GM23338 (cell line): ENCODE measurements around the gene ZNF292.

ENCODE experiments used
- EZH2phosphoT487 ChIP-seq: fragments of 200-600 bp; sonication (generic); IDR thresholded peaks from one replicate; pipeline ENCODE4 v1.8.1; 2018; ENCODE audit warnings: antibody characterized with exemption; ENCODE audit not compliant: unreplicated experiment
- TF ChIP-seq, protein P1 (sequence below): IDR thresholded peaks from one replicate; pipeline ENCODE4 v1.6.1; 2018; ENCODE audit warnings: antibody characterized with exemption; ENCODE audit not compliant: unreplicated experiment

DNA sequence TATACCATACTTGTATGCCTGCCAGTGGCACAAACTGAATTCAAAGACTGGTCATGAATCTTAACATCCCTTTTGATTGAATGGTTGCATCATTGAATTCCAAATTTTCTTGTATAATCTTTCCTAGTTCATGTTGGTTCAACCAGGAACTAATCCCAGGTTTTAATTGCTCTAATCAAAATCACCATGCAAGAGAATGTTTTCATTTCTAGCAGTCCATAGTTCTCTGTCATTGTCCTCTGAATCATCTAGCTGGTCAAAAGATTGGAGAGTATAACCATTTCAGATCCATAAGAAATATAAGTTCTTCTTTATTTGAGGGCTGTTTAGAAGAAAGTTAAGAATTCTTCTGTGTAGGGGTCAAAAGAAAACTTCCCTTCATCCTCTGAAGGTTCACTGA lies 57.2 kb downstream of the ZNF292 start:
- TF ChIP-seq, protein P1, sequence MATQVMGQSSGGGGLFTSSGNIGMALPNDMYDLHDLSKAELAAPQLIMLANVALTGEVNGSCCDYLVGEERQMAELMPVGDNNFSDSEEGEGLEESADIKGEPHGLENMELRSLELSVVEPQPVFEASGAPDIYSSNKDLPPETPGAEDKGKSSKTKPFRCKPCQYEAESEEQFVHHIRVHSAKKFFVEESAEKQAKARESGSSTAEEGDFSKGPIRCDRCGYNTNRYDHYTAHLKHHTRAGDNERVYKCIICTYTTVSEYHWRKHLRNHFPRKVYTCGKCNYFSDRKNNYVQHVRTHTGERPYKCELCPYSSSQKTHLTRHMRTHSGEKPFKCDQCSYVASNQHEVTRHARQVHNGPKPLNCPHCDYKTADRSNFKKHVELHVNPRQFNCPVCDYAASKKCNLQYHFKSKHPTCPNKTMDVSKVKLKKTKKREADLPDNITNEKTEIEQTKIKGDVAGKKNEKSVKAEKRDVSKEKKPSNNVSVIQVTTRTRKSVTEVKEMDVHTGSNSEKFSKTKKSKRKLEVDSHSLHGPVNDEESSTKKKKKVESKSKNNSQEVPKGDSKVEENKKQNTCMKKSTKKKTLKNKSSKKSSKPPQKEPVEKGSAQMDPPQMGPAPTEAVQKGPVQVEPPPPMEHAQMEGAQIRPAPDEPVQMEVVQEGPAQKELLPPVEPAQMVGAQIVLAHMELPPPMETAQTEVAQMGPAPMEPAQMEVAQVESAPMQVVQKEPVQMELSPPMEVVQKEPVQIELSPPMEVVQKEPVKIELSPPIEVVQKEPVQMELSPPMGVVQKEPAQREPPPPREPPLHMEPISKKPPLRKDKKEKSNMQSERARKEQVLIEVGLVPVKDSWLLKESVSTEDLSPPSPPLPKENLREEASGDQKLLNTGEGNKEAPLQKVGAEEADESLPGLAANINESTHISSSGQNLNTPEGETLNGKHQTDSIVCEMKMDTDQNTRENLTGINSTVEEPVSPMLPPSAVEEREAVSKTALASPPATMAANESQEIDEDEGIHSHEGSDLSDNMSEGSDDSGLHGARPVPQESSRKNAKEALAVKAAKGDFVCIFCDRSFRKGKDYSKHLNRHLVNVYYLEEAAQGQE = no peak
- TF ChIP-seq EZH2phosphoT487 = no peak
